Spleen (tissue), 7 donors: ENCODE data around the gene PRPF4.

Experiments used
- CTCF ChIP-seq, 11 experiments: fragments of 200-600 bp in 7 of 11; fragments of 450-650 bp in 4 of 11; sonication (generic) in 4 of 11; IDR thresholded peaks in 8 of 11; conservative IDR thresholded peaks in 3 of 11; 1 replicate in 7 of 11; 2 replicates in 4 of 11; pipeline versions ENCODE4 v1.4.0 to v1.8.0; 2016 to 2021; ENCODE audit warnings: antibody characterized with exemption in 11 of 11, inconsistent platforms in 4 of 11, mild to moderate bottlenecking in 1 of 11
- POLR2A ChIP-seq, 3 donors: fragments of 450-650 bp; IDR thresholded peaks; one replicate each; pipeline ENCODE4 v1.5.1; 2017; ENCODE audit warnings: antibody characterized with exemption in 3 of 3, mild to moderate bottlenecking in 1 of 3
- POLR2AphosphoS5 ChIP-seq, 3 donors: sonication (generic); formaldehyde crosslinking; IDR thresholded peaks; one replicate each; pipeline ENCODE4 v1.5.1; 2017; ENCODE audit warnings: antibody characterized with exemption in 3 of 3
- donor health status: DM: no; HTN: no; CAD: no; lungs with moderate emphysema.
- donor health status: DM: no; HTN: no; CAD: no.
- donor health status: DM: no; HTN: no; CAD: no.

GRCh38 chr9:113275157-113276131 lies at the start of gene PRPF4, which contains the start of gene CDC26:
- TF ChIP-seq POLR2AphosphoS5 (IDR thresholded peaks at IDR 0.05): peak; percentile 99 to 100 (median 100)
- peak in 4 of 11 experiments; percentile 12 to 41 (median 26) for TF ChIP-seq CTCF (IDR thresholded peaks at IDR 0.05 in 8 of 11, conservative IDR thresholded peaks at IDR 0.05 in 3 of 11)
- peak; percentile 71 to 91 (median 88) for TF ChIP-seq POLR2A (IDR thresholded peaks at IDR 0.05)
